Muscle layer of colon (tissue), 2 donors: ENCODE data around the gene DHTKD1.

Experiments
- H3K27ac ChIP-seq: one replicate; pipeline ENCODE4 v1.7.0; 2013; ENCODE audit warnings: low read depth, mild to moderate bottlenecking, low read length, moderate library complexity
- H3K27me3 ChIP-seq, 2 donors: one replicate each; pipeline ENCODE4 v1.7.0; 2013; ENCODE audit warnings: low read length in 2 of 2, mild to moderate bottlenecking in 2 of 2; ENCODE audit not compliant: insufficient read depth in 2 of 2, control insufficient read depth in 1 of 2
- H3K36me3 ChIP-seq: one replicate; pipeline ENCODE4 v1.7.0; 2013; ENCODE audit warnings: mild to moderate bottlenecking, low read length; ENCODE audit not compliant: insufficient read depth
- H3K4me1 ChIP-seq: one replicate; pipeline ENCODE4 v1.7.0; 2013; ENCODE audit warnings: mild to moderate bottlenecking, low read length; ENCODE audit not compliant: insufficient read depth
- H3K4me3 ChIP-seq, 2 donors: one replicate each; pipeline ENCODE4 v1.7.0; 2013; ENCODE audit warnings: low read length in 2 of 2, low read depth in 1 of 2, mild to moderate bottlenecking in 1 of 2, moderate library complexity in 1 of 2
- H3K9ac ChIP-seq: one replicate; pipeline ENCODE4 v1.7.0; 2013; ENCODE audit warnings: low read length
- H3K9me3 ChIP-seq: one replicate; pipeline ENCODE4 v1.7.0; 2013; ENCODE audit warnings: mild to moderate bottlenecking, low read length
- donor health status: abdominal sarcoma.
- donor health status: Adenocarcinoma of cecum.

DHTKD1 gene

DNA sequence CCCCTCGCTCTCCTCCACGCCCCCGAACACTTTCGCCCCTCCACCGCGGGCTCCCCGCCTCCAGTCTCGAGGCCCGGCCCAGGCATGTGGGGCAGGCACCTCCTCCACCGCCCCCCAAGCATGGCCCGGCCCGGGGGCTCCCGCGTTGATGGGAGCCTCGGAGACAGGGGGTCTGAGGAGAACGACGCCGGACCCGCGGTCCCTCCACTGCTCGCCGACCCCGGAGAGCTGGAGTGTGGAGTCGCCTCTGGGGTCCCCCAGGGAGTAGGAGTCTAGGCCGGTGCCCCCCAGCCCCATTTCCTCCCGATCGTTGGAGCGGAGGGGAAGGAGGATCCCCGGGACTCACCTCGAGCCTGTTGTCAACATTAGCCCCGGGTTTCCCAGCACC, 26.4 kb upstream of the DHTKD1 start:
- H3K36me3 ChIP-seq = no peaks in the 10 kb centered on the region
- peak overlapping the region; percentile 66 to 76 for H3K4me3 ChIP-seq
- peaks cover 13% of the 10 kb centered on the region for H3K4me1 ChIP-seq
- peak overlapping the region; percentile 62 for H3K9ac ChIP-seq
- H3K27ac ChIP-seq = peak overlapping the region; percentile 91
- H3K27me3 ChIP-seq = no peaks in the 10 kb centered on the region
- H3K9me3 ChIP-seq = no peaks in the 10 kb centered on the region

DNA sequence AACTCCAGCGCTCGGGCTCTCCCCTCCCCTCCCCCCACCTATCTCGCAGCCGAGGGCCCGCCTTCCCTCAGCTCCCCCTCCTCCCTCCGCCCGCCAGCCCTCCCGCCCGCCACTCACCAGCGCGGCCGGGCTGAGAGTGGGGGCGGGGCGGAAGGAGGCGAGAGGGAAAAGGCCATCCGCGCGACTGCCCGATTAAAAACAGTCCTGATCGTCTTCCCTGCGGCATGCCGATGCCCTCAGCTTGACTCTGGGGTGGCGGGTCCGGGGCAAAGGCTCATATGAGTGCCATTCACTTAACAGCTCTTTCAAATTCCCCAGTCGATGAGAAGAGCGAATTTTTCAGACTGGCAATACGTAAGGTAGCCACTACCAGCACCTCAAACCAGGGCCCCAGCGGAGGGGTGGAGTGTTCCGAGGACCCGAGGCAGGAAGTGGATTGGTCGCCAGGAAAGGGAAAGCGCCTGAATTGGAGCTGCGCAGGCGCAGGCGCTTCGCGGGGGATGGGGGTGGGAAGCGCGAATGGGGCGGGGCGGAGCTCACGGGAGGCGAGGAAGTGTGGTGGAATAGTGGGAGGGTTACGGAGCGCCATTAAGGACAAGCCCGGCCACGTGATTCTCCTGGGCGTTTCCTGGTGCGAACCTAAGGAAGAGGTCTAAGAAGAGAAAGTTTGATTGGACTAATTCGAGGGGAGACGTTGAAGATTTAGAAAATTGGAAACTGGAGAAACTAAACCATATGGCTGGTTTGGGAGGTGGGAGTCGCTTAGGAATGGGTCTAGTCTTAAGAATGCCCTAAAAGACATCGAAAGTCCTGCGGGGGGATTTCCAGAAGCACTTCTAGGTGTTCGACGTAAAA, 25.7 kb upstream of the DHTKD1 start, which contains the start of gene UPF2:
Gene UPF2 (minus strand): TSS at position 13 of the 855 bp plus-strand sequence. CDS start 7,386 bp downstream, outside the sequence.
- Histone ChIP-seq H3K27me3 (no peaks in the 10 kb centered on the region), H3K9ac (peak within 1 kb of the TSS; percentile 62), H3K9me3 (no peaks in the 10 kb centered on the region), H3K27ac (peak within 1 kb of the TSS; percentile 91), H3K4me1 (peaks cover 13% of the 10 kb centered on the region), H3K4me3 (peak within 1 kb of the TSS; percentile 66 to 76), H3K36me3 (no peaks in the 10 kb centered on the region)

DNA sequence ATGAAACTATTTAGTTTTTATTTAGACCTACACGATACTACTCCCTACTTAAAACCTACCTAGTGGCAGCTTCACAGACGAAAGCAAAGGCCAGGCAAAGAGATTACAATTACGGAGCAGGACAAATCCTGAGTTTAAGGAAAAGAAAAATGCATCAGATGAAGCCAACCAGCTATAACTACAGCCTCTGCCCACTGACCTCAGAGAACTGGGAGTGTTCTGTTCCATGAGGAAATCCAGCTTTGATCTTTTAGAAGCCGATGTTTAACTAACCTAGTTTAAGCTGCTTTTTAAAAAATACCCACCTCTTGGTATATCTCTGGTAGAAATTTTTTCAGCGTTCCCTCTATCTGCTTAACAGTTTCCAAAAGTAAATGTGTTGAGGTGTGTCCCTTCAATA, 23.2 kb upstream of the DHTKD1 start:
- no peaks in the 10 kb centered on the region for H3K27me3 ChIP-seq
- no peaks in the 10 kb centered on the region for H3K36me3 ChIP-seq
- H3K4me3 ChIP-seq = no peak overlapping the region
- no peaks in the 10 kb centered on the region for H3K9me3 ChIP-seq
- H3K4me1 ChIP-seq = peaks cover 10% of the 10 kb centered on the region
- H3K27ac ChIP-seq = no peak overlapping the region
- H3K9ac ChIP-seq = no peak overlapping the region

DNA sequence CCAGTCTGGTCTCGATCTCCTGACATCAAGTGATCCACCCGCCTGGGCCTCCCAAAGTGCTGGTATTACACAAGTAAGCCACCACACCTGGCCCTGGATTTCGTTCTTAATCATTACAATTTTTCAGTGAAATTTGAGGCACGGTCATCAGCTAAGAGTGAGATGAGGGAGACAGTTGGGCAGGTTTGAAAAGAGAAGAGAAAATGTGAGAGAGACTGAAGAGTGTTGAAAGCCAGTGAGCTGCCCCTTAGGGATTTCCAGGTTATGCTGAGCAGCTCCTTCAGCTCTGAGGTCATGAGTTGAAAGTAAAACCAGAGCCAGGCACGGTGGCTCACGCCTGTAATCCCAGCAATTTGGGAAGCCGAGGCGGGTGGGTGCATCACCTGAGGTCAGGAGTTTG, 20.2 kb upstream of the DHTKD1 start:
- H3K4me1 ChIP-seq = no peaks in the 10 kb centered on the region
- H3K27ac ChIP-seq = no peak overlapping the region
- no peak overlapping the region for H3K4me3 ChIP-seq
- no peaks in the 10 kb centered on the region for H3K9me3 ChIP-seq
- no peak overlapping the region for H3K9ac ChIP-seq
- no peaks in the 10 kb centered on the region for H3K27me3 ChIP-seq
- no peaks in the 10 kb centered on the region for H3K36me3 ChIP-seq

DNA sequence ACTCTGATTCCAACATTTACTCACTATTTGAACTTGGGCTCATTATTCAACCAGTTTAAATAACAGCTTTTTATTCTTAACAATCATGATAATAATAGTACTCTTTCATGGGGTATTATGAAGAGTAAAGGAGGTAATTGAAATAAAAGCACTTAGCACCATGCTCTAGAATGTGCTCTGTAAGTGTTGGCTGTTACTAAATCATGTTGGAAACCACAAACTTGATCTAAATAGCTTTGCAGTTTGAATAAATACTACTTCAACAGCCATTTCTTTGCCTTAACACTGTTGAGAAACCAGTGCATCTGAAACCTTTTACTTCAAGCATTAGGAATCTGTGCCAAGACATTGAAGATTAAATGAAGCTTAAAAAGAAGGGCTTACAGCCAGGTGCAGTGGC, 18.2 kb upstream of the DHTKD1 start:
- H3K27ac ChIP-seq = no peak overlapping the region

DNA sequence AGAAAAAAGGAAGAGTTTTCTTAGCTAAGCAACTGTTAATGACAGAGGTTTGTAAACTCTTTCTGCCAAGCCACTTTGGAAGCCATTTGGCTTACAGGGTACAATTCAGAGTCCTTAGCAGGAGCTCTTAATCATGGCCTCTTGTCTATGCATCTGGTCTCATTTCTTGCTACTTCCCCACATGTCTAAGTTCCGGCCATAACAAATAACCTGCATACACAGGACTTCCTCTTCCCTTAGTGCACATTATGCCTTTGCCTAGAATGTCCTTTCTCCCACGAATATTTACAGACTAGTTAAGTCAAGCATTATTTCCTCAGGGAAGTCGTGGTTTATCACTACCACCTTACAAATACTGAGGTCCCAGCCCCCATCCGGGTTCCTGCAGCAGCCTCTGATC, 17.5 kb upstream of the DHTKD1 start:
- Histone ChIP-seq H3K27ac (no peak overlapping the region), H3K9me3 (no peaks in the 10 kb centered on the region), H3K9ac (no peak overlapping the region), H3K36me3 (no peaks in the 10 kb centered on the region), H3K27me3 (no peaks in the 10 kb centered on the region), H3K4me1 (no peaks in the 10 kb centered on the region), H3K4me3 (no peak overlapping the region)

More for the DNA sequence above, 18.2 kb upstream of the DHTKD1 start:
- no peaks in the 10 kb centered on the region for H3K36me3 ChIP-seq
- no peak overlapping the region for H3K4me3 ChIP-seq
- no peaks in the 10 kb centered on the region for H3K9me3 ChIP-seq
- no peaks in the 10 kb centered on the region for H3K4me1 ChIP-seq
- no peak overlapping the region for H3K9ac ChIP-seq
- H3K27me3 ChIP-seq = no peaks in the 10 kb centered on the region

DNA sequence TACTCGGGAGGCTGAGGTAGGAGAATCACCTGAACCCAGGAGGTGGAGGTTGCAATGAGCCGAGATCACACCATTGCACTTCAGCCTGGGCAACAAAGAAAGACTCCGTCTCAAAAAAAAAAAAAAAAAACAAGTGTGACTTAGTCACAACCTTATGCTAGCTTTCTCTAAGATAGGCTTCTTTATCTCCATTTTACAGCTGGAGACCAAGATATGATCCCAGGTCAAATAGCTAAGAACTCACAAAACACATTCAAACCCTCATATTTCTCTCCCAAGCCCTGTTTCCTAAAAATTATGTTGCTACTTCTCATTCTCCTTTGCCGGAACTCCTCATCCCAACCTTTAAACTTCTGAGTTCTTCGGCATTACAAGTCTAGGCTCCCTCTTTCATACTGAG, 13.0 kb upstream of the DHTKD1 start:
- Histone ChIP-seq H3K9ac (no peak overlapping the region), H3K4me3 (no peak overlapping the region), H3K27me3 (no peaks in the 10 kb centered on the region), H3K9me3 (no peaks in the 10 kb centered on the region), H3K27ac (no peak overlapping the region), H3K4me1 (no peaks in the 10 kb centered on the region), H3K36me3 (no peaks in the 10 kb centered on the region)

DNA sequence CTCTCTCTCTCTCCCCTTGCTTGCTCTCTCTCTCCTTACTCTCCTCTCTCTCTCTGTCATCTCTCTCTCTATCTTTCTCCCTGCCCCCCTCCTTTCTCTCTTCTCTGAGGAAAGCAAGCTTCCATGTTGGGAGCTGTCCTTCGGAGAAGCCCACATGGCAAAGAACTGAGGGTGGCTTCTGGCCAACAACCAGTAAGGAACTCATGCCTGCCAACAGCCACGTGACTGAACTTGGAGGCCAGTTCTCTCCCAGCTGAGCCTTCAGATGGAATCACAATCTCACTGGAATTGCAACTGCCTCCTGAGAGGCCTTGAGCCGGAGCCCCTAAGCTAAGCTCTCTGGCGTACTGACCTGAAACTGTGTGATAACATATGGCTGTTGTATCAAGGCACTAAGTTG, 12.0 kb upstream of the DHTKD1 start:
- Histone ChIP-seq H3K9me3 (no peaks in the 10 kb centered on the region), H3K4me1 (no peaks in the 10 kb centered on the region), H3K27ac (no peak overlapping the region), H3K27me3 (no peaks in the 10 kb centered on the region), H3K4me3 (no peak overlapping the region), H3K36me3 (no peaks in the 10 kb centered on the region), H3K9ac (no peak overlapping the region)

DNA sequence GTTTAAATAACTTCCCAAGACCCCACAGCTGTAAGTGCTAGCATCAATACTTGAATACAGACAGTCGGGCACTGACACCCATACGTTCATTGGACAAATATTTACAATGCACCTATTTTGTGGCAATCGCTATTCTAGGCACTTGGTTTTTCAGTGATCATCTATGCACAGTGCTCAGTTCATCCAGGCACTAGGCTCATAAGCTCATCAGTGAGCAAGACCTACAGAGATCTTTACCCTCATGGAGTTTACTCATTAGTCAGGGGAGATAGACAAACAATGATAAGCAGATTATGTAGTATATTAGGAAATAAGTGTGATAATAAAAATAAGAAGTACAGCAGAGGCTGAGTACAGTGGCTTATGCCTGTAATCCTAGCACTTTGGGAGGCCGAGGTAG, 7.6 kb upstream of the DHTKD1 start:
- H3K4me1 ChIP-seq = no peaks in the 10 kb centered on the region
- H3K9me3 ChIP-seq = no peaks in the 10 kb centered on the region
- no peak overlapping the region for H3K4me3 ChIP-seq
- H3K27ac ChIP-seq = no peak overlapping the region
- no peaks in the 10 kb centered on the region for H3K36me3 ChIP-seq
- H3K9ac ChIP-seq = no peak overlapping the region
- no peaks in the 10 kb centered on the region for H3K27me3 ChIP-seq

DNA sequence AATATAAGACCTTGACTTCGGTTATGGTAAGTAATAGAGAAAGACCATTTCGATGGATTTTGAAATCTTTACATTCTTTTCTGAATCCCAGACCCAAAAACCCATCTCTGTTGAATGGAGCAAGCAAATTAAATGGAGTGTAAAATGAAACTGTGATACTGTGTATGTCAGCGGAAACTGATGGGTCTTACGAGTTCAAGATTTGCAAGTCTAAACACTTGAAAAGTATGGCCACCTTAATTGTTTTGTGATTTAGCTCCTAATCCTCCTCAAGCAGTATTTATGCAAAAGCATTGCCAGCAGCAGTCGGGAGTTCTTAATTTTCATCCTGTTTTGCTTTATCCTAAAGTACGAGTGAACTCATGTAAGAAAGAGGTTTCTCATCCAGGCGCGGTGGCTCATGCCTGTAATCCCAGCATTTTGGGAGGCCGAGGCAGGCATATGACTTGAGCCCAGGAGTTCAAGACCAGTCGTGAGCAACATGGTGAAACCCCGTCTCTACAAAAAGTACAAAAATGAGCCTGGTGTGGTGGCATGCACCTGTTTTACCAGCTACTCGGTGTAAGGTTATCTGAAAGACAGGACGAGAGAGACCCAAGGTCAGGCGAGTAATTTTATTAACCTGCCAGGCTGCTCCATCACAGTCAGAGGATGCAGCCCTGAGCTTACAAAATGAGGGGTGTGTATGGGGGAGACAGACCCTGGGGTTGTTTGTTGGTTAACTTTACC, 5.8 kb upstream of the DHTKD1 start:
- Histone ChIP-seq H3K27ac (no peak overlapping the region), H3K36me3 (no peaks in the 10 kb centered on the region)

DNA sequence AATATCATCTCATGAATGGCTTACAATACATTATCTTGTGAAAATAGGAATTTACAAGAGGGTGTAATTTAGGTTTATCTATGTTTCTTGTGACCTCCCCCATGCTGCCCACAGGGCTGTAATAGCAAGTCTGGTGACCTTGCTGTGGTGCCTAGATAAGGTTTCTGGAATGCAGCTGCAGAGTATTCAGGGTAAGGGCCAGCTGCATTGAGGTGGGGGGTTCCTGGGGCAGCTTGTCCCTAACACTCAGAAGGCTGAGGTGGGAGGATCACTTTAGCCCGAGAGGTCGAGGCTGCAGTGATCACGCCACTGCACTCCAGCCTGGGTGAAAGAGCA, 5.3 kb upstream of the DHTKD1 start:
- Histone ChIP-seq H3K9me3 (no peaks in the 10 kb centered on the region), H3K36me3 (no peaks in the 10 kb centered on the region), H3K27me3 (no peaks in the 10 kb centered on the region), H3K9ac (no peak overlapping the region), H3K4me3 (no peak overlapping the region), H3K4me1 (no peaks in the 10 kb centered on the region), H3K27ac (no peak overlapping the region)

More for the DNA sequence above, 5.8 kb upstream of the DHTKD1 start:
- no peaks in the 10 kb centered on the region for H3K27me3 ChIP-seq
- H3K4me1 ChIP-seq = no peaks in the 10 kb centered on the region
- H3K4me3 ChIP-seq = no peak overlapping the region
- no peak overlapping the region for H3K9ac ChIP-seq
- H3K9me3 ChIP-seq = no peaks in the 10 kb centered on the region
